ENCODE results near the gene DNAJC28. TPM values are rescaled to one million over a fixed set of nuclear protein-coding genes. Genes with fewer than 3 reads are reported as not detected.

The DNAJC28 gene, protein sequence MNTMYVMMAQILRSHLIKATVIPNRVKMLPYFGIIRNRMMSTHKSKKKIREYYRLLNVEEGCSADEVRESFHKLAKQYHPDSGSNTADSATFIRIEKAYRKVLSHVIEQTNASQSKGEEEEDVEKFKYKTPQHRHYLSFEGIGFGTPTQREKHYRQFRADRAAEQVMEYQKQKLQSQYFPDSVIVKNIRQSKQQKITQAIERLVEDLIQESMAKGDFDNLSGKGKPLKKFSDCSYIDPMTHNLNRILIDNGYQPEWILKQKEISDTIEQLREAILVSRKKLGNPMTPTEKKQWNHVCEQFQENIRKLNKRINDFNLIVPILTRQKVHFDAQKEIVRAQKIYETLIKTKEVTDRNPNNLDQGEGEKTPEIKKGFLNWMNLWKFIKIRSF
- 3.2 and 4.0 TPM in 2 replicates for total RNA-seq

DNA sequence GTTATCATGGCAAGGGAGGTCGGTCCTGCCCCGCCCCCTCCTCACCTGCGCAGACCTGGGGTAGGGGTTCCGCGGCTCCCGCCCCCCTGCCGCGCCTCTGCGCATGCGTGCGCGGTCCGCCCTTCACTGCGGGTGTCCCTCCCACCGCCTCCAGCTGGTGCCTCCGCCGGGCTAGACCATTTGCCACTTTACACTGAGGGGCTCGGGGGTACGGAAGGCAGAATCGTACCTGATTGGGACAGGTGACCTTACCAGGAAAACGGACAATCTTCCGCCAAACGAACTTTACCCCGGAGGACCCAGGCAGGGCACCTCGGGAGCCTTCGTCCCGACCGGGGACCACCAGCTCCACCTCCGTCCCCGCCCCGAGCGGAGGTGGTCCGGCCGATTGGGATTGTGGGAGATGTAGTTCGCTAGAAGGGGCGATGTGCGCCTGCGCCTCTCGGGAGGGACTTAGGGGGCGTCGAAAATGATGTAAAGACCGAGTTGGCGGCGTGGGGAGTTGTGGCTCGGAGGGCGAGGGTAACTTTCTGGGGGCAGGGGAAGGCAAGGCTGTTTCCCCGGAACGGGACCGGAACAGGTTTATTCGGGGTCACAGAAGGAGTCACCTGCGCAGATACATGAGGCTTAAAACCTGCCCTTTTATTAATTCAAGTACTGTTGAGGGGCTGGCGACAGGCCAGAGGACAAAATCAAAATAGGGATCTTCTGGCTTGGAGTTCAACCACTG, at the start of gene DNAJC28:
TSS of gene DNAJC28 (minus strand) at position 344 of the 730 bp plus-strand sequence. CDS start 2,323 bp downstream, outside the sequence.
- DNase-seq (ENCODE audit: insufficient read length, low spot score, missing footprints) = peak; percentile 98
- H3K4me2 ChIP-seq (ENCODE audit: insufficient read depth, low read length) = peak within 1 kb of the TSS; percentile 100
- peak within 1 kb of the TSS; percentile 94 for H3K4me3 ChIP-seq (ENCODE audit: insufficient read depth, low read length)
- H3K9me3 ChIP-seq (ENCODE audit: low read depth, low read length) = no peaks in the 10 kb centered on the region
- H3K27ac ChIP-seq (ENCODE audit: low read depth, low read length) = peak within 1 kb of the TSS; percentile 63
- H2AFZ ChIP-seq (ENCODE audit: low read length) = peak within 1 kb of the TSS; percentile 97
- H3K79me2 ChIP-seq (ENCODE audit: insufficient read depth, low read length) = no peaks in the 10 kb centered on the region
- H3K27me3 ChIP-seq (ENCODE audit: insufficient read depth, low read length) = peaks cover 11% of the 10 kb centered on the region
- TF ChIP-seq, protein P1, sequence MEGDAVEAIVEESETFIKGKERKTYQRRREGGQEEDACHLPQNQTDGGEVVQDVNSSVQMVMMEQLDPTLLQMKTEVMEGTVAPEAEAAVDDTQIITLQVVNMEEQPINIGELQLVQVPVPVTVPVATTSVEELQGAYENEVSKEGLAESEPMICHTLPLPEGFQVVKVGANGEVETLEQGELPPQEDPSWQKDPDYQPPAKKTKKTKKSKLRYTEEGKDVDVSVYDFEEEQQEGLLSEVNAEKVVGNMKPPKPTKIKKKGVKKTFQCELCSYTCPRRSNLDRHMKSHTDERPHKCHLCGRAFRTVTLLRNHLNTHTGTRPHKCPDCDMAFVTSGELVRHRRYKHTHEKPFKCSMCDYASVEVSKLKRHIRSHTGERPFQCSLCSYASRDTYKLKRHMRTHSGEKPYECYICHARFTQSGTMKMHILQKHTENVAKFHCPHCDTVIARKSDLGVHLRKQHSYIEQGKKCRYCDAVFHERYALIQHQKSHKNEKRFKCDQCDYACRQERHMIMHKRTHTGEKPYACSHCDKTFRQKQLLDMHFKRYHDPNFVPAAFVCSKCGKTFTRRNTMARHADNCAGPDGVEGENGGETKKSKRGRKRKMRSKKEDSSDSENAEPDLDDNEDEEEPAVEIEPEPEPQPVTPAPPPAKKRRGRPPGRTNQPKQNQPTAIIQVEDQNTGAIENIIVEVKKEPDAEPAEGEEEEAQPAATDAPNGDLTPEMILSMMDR (IDR thresholded peaks at IDR 0.05; ENCODE audit: extremely low read depth, low read depth, low read length) = no peak
- H3K36me3 ChIP-seq (ENCODE audit: insufficient read depth, low read length) = no peaks in the 10 kb centered on the region
- H3K4me1 ChIP-seq (ENCODE audit: insufficient read depth, low read length) = peaks cover 6% of the 10 kb centered on the region
- H4K20me1 ChIP-seq (ENCODE audit: insufficient read depth, low read length) = no peaks in the 10 kb centered on the region

GRCh38 chr21:33541105-33541711, 49.7 kb upstream of the DNAJC28 start:
- peaks cover 34% of the 10 kb centered on the region for H3K4me1 ChIP-seq (ENCODE audit: insufficient read depth, low read length)
- TF ChIP-seq, protein P1 (IDR thresholded peaks at IDR 0.05; ENCODE audit: extremely low read depth, low read depth, low read length) = no peak
- peak overlapping the region; percentile 92 for H3K4me2 ChIP-seq (ENCODE audit: insufficient read depth, low read length)
- no peaks in the 10 kb centered on the region for H3K27me3 ChIP-seq (ENCODE audit: insufficient read depth, low read length)
- H3K27ac ChIP-seq (ENCODE audit: low read depth, low read length) = peak overlapping the region; percentile 100
- peak overlapping the region; percentile 90 for H2AFZ ChIP-seq (ENCODE audit: low read length)
- peaks cover 28% of the 10 kb centered on the region for H3K36me3 ChIP-seq (ENCODE audit: insufficient read depth, low read length)
- peaks cover 80% of the 10 kb centered on the region for H3K79me2 ChIP-seq (ENCODE audit: insufficient read depth, low read length)
- H3K4me3 ChIP-seq (ENCODE audit: insufficient read depth, low read length) = peak overlapping the region; percentile 86
- no peak for DNase-seq (ENCODE audit: insufficient read length, low spot score, missing footprints)
- peaks cover 30% of the 10 kb centered on the region for H4K20me1 ChIP-seq (ENCODE audit: insufficient read depth, low read length)
- H3K9me3 ChIP-seq (ENCODE audit: low read depth, low read length) = no peaks in the 10 kb centered on the region

GRCh38 chr21:33540711-33541104, 49.2 kb upstream of the DNAJC28 start:
- Histone ChIP-seq H3K4me2 (ENCODE audit: insufficient read depth, low read length) (peak overlapping the region; percentile 92), H3K36me3 (ENCODE audit: insufficient read depth, low read length) (peaks cover 32% of the 10 kb centered on the region), H3K79me2 (ENCODE audit: insufficient read depth, low read length) (peaks cover 77% of the 10 kb centered on the region), H3K27me3 (ENCODE audit: insufficient read depth, low read length) (no peaks in the 10 kb centered on the region), H3K9me3 (ENCODE audit: low read depth, low read length) (no peaks in the 10 kb centered on the region), H3K4me1 (ENCODE audit: insufficient read depth, low read length) (peaks cover 34% of the 10 kb centered on the region), H3K27ac (ENCODE audit: low read depth, low read length) (peak overlapping the region; percentile 100), H2AFZ (ENCODE audit: low read length) (no peak overlapping the region), H4K20me1 (ENCODE audit: insufficient read depth, low read length) (peaks cover 25% of the 10 kb centered on the region), H3K4me3 (ENCODE audit: insufficient read depth, low read length) (no peak overlapping the region)
- no peak for DNase-seq (ENCODE audit: insufficient read length, low spot score, missing footprints)
- TF ChIP-seq, protein P1 (IDR thresholded peaks at IDR 0.05; ENCODE audit: extremely low read depth, low read depth, low read length) = no peak

All from osteoblast (primary cell).